Common myeloid progenitor, CD34-positive (primary cell): Measurements from ENCODE around the gene SLC35G3.
"Not testable (repeated sequence)": the region's sequence is repeated elsewhere in the genome, so short reads cannot be mapped to it uniquely, and the experiment has no call there.

Experiments used
- CTCF ChIA-PET: fragments of 350-600 bp; sonication (Branson Sonifier 250); formaldehyde crosslinking; loops from one replicate; lab custom pipeline; 2021; ENCODE audit warnings: antibody characterized with exemption; lab: Charles Lee
- POLR2A ChIA-PET: fragments of 350-600 bp; sonication (Branson Sonifier 250); formaldehyde crosslinking; loops from one replicate; lab custom pipeline; 2021; ENCODE audit warnings: antibody characterized with exemption; lab: Charles Lee
- DNase-seq, 3 donors: peaks; one replicate each; pipeline versions ENCODE4 v3.0.0 to v3.0.0-alpha.2; 2013
- H3K27ac ChIP-seq, 2 experiments: 1 replicate in 1 of 2; 2 replicates in 1 of 2; pipeline ENCODE4 v1.7.0; 2013; ENCODE audit warnings: inconsistent platforms in 2 of 2, low read length in 2 of 2, mild to moderate bottlenecking in 2 of 2, low read depth in 1 of 2, moderate library complexity in 1 of 2; ENCODE audit not compliant: severe bottlenecking in 2 of 2, insufficient read depth in 1 of 2, poor library complexity in 1 of 2
- H3K27me3 ChIP-seq, 5 experiments: replicated peaks in 2 of 5; 1 replicate in 3 of 5; 2 replicates in 2 of 5; pipeline versions ENCODE4 v1.6.1 to v1.7.0; 2013; ENCODE audit warnings: low read length in 4 of 5, mild to moderate bottlenecking in 2 of 5, moderate library complexity in 2 of 5, inconsistent platforms in 1 of 5; ENCODE audit not compliant: insufficient read depth in 5 of 5, control insufficient read depth in 4 of 5
- H3K36me3 ChIP-seq, 4 experiments: 1 replicate in 2 of 4; 2 replicates in 2 of 4; pipeline versions ENCODE4 v1.6.1 to v1.7.0; 2013; ENCODE audit warnings: low read length in 3 of 4, control low read depth in 1 of 4, mild to moderate bottlenecking in 1 of 4; ENCODE audit not compliant: control insufficient read depth in 4 of 4, insufficient read depth in 4 of 4
- H3K4me1 ChIP-seq, 4 experiments: 1 replicate in 3 of 4; 2 replicates in 1 of 4; pipeline versions ENCODE4 v1.6.1 to v1.7.1; 2013; ENCODE audit warnings: low read length in 3 of 4, mild to moderate bottlenecking in 3 of 4, control low read depth in 1 of 4, inconsistent platforms in 1 of 4, moderate library complexity in 1 of 4; ENCODE audit not compliant: control insufficient read depth in 4 of 4, insufficient read depth in 4 of 4; ENCODE audit errors: control extremely low read depth in 1 of 4
- H3K4me3 ChIP-seq, 7 experiments: 1 replicate in 4 of 7; 2 replicates in 3 of 7; pipeline versions ENCODE4 v1.5.1 to v1.7.0; 2013; ENCODE audit warnings: mild to moderate bottlenecking in 7 of 7, low read length in 6 of 7, moderate library complexity in 6 of 7, inconsistent platforms in 2 of 7, low read depth in 2 of 7, control low read depth in 1 of 7; ENCODE audit not compliant: insufficient read depth in 4 of 7, control insufficient read depth in 1 of 7; ENCODE audit errors: extremely low read depth in 1 of 7
- H3K9me3 ChIP-seq, 5 experiments: 1 replicate in 4 of 5; 2 replicates in 1 of 5; pipeline versions ENCODE4 v1.6.1 to v1.7.1; 2013; ENCODE audit warnings: low read length in 4 of 5, mild to moderate bottlenecking in 2 of 5, inconsistent platforms in 1 of 5, low read depth in 1 of 5, moderate library complexity in 1 of 5; ENCODE audit not compliant: control insufficient read depth in 4 of 5, insufficient read depth in 2 of 5; ENCODE audit errors: control extremely low read depth in 1 of 5
- WGBS: methylation state at CpG from one replicate; pipeline ENCODE4 v1.1.5; 2013; ENCODE audit not compliant: insufficient coverage; 5-methylcytosine and 5-hydroxymethylcytosine counted together

SLC35G3 gene

DNA sequence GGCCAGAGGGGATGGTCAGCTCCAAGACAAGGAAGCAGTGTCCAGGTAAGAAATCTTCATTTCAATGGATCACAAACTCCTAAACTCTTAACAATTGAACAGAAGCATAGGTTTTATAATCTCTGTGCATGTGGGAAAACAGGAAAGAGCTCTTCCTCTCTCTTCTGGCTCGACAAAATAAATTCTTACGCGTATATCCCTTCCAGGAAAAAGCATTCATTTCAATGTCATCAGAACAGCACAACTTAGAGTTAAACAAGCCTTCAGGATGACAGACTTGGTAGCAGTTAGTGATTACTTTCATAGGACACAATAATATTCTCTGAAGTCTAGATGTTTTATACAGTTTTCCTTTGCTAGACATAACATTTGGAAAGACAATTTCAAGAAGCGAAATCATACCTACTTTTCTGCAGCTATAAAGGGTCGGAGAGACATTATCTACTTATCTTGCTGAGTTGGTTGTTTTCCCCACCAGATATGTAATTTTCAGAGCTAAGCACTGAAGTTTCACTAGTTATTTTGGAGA, 19.3 kb upstream of the SLC35G3 start:
- POLR2A ChIA-PET = interaction anchor here (0.9 kb wide), 1 partner anchor 30 kb away, joined by 3 read pairs; the partner anchor contains the start of gene SLFN5
- CTCF ChIA-PET = interaction anchor here (1.0 to 1.2 kb wide), 2 partner anchors 10 to 73 kb away, joined by 3 to 4 read pairs; no protein-coding TSS in a partner anchor
- Histone ChIP-seq H3K27me3 (peaks cover 3 to 80% (median 46%) of the 10 kb centered on the region in 5 experiments), H3K4me1 (peaks cover 14 to 22% (median 18%) of the 10 kb centered on the region in 4 experiments), H3K27ac (no peak overlapping the region), H3K4me3 (no peak overlapping the region), H3K36me3 (no peaks in the 10 kb centered on the region), H3K9me3 (peaks cover 0 to 14% (median 6%) of the 10 kb centered on the region in 5 experiments)
- DNase-seq = no peak
- 79% methylated on average over 2 of the region's 5 CpGs for WGBS

DNA sequence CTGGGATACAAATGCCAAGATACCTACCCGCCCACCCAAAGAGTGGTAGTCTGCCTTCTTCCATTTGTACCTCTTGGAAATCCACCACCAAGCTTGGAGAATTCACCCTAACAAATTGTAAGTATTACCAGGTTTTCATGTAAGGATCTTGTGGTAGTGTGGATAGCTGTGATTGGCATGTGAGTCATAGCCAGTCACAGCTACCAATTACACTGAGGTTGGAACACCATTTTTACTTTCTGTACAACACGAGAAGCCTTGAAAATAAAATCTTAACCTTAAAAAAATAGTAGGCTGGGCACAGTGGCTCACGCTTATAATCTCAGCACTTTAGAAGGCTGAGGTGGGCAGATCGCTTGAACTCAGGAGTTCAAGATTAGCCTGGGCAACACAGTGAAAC, 18.5 kb upstream of the SLC35G3 start:
- H3K27me3 ChIP-seq = peaks cover 5 to 78% (median 50%) of the 10 kb centered on the region in 5 experiments
- no peaks in the 10 kb centered on the region for H3K36me3 ChIP-seq
- peaks cover 14 to 22% (median 18%) of the 10 kb centered on the region in 4 experiments for H3K4me1 ChIP-seq
- 100% methylated on average over 3 of the region's 4 CpGs for WGBS
- H3K27ac ChIP-seq = no peak overlapping the region
- peaks cover 0 to 14% (median 6%) of the 10 kb centered on the region in 5 experiments for H3K9me3 ChIP-seq
- DNase-seq = peak in 1 of 3 donors; percentile 51
- H3K4me3 ChIP-seq = no peak overlapping the region
- ChIA-PET POLR2A (interaction anchor here (0.6 kb wide), 1 partner anchor 30 kb away, joined by 3 read pairs; no protein-coding TSS in a partner anchor), CTCF (interaction anchor here (1.2 kb wide), 1 partner anchor 11 kb away, joined by 3 read pairs; no protein-coding TSS in a partner anchor)

DNA sequence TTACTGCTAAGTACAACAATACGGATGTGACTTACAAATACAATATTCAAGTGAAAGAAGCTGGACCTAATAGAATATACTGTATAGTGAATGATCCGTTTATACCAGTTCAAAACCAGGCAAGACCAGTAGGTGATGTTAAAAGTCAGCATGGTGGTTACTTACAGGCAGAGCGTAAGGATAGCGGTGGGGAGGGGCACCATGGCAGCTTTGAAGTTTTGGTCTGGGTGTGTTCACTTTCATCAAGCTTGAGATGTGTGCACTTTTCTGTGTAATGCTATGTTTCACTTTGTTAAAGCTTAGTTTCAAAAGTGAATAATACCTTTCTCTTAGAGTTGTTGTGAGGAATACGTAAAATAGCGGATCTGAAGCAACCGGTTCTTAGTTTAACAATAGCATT, 16.5 kb upstream of the SLC35G3 start:
- WGBS = 100% methylated on average over 3 of the region's 7 CpGs
- POLR2A ChIA-PET = no interaction called here
- Histone ChIP-seq H3K27ac (no peak overlapping the region), H3K4me1 (peaks cover 14 to 22% (median 18%) of the 10 kb centered on the region in 4 experiments), H3K36me3 (no peaks in the 10 kb centered on the region), H3K4me3 (no peak overlapping the region), H3K27me3 (peaks cover 5 to 80% (median 40%) of the 10 kb centered on the region in 5 experiments), H3K9me3 (peaks cover 0 to 13% (median 6%) of the 10 kb centered on the region in 5 experiments)
- CTCF ChIA-PET = interaction anchor here (0.9 kb wide), 1 partner anchor 28 kb away, joined by 3 read pairs; no protein-coding TSS in a partner anchor
- DNase-seq = no peak

DNA sequence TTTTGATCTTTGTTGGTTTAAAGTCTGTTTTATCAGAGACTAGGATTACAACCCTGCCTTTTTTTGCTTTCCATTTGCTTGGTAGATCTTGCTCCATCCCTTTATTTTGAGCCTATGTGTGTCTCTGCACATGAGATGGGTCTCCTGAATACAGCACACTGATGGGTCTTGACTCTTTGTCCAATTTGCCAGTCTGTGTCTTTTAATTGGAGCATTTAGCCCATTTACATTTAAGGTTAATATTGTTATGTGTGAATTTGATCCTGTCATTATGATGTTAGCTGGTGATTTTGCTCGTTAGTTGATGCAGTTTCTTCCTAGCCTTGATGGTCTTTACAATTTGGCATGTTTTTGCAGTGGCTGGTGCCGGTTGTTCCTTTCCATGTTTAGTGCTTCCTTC, 8.4 kb upstream of the SLC35G3 start:
- POLR2A ChIA-PET, DNase-seq: not testable (repeated sequence)

DNA sequence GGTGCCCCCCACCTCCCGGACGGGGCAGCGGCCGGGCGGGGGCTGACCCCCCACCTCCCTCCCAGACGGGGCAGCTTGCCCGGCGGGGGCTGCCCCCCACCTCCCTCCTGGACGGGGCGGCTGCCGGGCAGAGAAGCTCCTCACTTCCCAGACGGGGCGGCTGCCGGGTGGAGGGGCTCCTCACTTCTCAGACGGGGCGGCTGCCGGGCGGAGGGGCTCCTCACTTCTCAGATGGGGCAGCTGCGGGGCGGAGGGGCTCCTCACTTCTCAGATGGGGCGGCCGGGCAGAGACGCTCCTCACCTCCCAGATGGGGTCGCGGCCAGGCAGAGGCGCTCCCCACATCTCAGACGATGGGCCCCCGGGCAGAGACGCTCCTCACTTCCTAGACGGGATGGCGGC, 869 bp upstream of the SLC35G3 start:
- H3K4me1 ChIP-seq, H3K4me3 ChIP-seq, CTCF ChIA-PET, H3K27ac ChIP-seq, DNase-seq, H3K9me3 ChIP-seq, H3K36me3 ChIP-seq, POLR2A ChIA-PET: not testable (repeated sequence)
- 98% methylated on average over 23 of the region's 31 CpGs for WGBS
- H3K27me3 ChIP-seq = peaks cover 0 to 17% (median 2%) of the 10 kb centered on the region in 5 experiments

More for the DNA sequence above, 8.4 kb upstream of the SLC35G3 start:
- no CpG with 5 or more reads among the region's 2 CpGs for WGBS
- CTCF ChIA-PET, H3K4me1 ChIP-seq, H3K27ac ChIP-seq, H3K4me3 ChIP-seq, H3K36me3 ChIP-seq: not testable (repeated sequence)
- Histone ChIP-seq H3K27me3 (peaks cover 0 to 37% (median 6%) of the 10 kb centered on the region in 5 experiments), H3K9me3 (peaks cover 0 to 10% (median 4%) of the 10 kb centered on the region in 5 experiments)

DNA sequence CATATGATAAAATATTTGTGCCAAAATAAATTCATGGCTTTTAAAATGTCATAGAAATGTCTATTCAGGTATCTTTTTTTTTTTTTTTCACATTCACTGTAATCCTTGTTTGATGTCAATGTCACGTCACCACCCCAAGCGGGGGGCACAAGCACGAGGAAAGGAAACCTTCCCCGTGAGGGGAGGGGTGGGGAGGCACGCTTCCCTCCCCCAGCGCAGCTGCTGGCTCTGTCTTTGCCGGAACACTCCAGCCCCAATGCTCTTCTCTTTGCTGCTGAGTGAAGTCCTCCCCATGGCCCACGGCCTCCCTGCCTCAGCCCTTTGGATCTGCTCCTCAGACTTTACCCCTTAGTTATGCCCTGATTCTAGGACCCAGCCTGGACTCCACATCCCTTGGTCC, 1.5 kb downstream of the SLC35G3 start:
- H3K27ac ChIP-seq = no peak overlapping the region
- WGBS = 100% methylated on average over 2 of the region's 8 CpGs
- H3K4me3 ChIP-seq = no peak overlapping the region
- peaks cover 0 to 17% (median 2%) of the 10 kb centered on the region in 5 experiments for H3K27me3 ChIP-seq
- H3K9me3 ChIP-seq = peaks cover 0 to 6% (median 5%) of the 10 kb centered on the region in 5 experiments
- H3K36me3 ChIP-seq = no peaks in the 10 kb centered on the region
- no peak for DNase-seq
- ChIA-PET POLR2A (no interaction called here), CTCF (no interaction called here)
- H3K4me1 ChIP-seq = no peaks in the 10 kb centered on the region

DNA sequence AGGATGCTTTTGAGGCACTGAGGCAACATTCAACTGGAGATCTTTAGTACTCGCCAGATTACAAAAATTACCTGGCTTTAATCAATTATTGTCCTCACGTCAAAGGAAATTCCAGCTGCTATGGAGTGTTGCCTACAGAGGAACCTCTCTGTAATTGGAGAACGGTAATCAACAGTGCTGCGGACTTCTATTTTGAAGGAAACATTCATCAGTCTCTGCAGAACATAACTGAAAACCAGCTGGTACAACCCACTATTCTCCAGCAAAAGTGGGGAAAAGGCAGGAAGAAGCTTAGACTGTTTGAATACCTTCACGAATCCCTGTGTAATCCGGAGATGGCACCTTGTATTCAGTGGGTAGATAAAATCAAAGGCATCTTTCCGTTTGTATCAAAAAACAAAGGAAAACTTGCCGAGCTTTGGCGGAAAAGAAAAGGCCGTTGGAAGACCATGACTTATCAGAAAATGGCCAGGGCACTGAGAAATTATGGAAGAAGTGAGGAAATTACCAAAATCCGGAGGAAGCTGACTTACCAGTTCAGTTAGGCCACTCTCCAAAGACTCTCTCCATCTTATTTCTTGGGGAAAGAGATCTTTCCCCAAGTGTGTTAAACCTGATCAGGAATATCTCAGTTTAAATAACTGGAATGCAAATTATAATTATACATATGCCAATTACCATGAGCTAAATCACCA, 3.0 kb downstream of the SLC35G3 start:
- 98% methylated on average over 10 of the region's 11 CpGs for WGBS
- Histone ChIP-seq H3K36me3 (no peaks in the 10 kb centered on the region), H3K27ac (no peak overlapping the region), H3K4me3 (no peak overlapping the region), H3K4me1 (no peaks in the 10 kb centered on the region), H3K9me3 (peaks cover 0 to 1% (median 0%) of the 10 kb centered on the region in 5 experiments), H3K27me3 (peaks cover 0 to 17% (median 2%) of the 10 kb centered on the region in 5 experiments)
- CTCF ChIA-PET = interaction anchor here (1.1 kb wide), 1 partner anchor 348 kb away, joined by 4 read pairs; no protein-coding TSS in a partner anchor
- no peak for DNase-seq
- POLR2A ChIA-PET = no interaction called here
